ENCODE measurements around the gene SLC7A4.

The SLC7A4 gene

DNA sequence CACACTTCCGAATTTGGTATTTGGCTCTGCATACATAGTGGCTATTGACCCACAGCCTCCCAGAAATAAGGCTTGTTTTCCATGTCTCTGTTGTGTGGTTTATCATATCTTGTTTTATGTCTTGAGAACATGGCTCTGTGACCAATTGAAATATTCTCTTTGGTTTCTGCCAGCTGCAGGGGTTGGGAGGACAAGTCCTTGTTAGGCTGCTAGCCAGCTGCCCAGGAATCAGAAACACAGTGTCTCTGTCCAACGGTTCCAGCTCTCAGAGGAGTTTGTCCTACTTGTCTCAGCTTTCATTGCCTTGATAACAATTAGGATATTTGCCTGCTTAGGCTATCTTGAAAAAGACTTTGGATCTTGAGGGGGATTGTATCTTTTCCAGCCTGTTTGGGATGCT, 6.0 kb upstream of the SLC7A4 start:
- DNase-seq: no peak

DNA sequence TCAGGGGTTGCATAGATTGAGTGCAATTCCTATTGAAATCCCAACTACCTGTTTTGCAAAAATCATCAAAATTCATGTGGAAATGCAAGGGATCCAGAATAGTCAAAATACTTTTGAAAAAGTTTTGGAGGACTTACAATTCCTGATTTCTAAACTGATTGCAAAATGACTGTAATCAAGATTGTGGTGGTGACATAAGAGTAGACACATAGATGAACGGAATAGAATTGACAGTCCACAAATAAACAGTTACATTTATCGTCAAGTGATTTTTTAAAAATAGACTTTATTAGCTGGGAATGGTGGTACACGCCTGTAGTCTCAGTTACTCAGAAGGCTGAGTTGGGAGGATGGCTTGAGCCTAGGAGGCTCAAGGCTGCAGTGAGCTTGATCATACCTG, 2.6 kb upstream of the SLC7A4 start:
- DNase-seq: no peak

DNA sequence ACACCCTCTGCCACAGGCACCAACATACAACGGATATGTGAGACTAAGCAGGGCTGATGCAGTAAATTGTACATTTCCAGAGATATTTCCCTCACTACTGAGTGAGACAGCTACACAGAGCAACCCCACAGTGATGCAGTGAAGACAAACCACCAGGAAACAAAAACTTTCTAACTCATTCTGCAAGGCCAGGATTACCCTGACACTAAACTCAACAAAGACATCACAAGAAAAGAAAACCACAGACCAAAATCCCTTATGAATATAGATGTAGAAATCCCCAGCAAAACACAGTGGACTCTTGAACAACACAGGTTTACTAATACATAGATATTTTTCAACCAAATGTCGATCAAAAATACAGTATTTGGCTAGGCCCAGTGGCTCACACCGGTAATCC, 1.5 kb upstream of the SLC7A4 start:
- no peak for DNase-seq

DNA sequence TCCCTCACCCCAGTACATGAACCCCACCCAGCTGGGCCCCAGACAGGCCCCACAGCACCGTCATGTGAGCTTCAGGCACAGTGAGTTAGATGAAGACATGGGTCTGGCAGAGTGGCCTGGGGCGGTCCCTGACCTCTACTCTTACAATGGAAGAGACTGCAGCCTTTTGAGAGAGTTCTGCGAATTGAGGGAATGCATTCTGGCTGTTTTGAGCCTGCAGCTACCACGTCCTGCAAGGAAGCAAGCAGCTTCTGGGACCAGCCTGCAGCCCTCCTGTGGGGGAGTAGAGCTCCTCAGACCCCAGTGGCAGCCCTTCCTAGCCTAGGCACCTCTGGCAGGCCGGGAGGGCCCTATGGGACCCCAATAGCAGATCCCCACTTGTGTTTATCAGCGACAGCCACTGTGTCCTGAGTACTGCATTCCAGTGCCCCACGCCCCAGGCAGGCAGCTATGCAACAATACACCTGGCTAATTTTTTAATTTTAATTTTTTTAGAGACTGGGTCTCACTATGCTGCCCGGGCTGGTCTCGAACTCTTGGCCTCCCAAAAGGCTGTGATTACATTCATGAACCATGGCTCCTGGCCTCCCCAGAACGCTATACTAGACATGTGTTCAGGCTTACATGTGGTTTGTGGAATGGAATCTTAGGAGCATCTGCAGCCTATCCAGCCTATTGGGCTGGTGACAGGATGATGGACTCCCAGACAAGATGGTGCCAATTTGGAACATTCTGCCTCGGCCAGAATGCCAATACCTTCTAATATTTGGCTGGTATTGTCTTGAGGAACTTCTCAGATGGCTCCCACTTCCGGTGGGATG, 717 bp upstream of the SLC7A4 start:
- no peak for DNase-seq

DNA sequence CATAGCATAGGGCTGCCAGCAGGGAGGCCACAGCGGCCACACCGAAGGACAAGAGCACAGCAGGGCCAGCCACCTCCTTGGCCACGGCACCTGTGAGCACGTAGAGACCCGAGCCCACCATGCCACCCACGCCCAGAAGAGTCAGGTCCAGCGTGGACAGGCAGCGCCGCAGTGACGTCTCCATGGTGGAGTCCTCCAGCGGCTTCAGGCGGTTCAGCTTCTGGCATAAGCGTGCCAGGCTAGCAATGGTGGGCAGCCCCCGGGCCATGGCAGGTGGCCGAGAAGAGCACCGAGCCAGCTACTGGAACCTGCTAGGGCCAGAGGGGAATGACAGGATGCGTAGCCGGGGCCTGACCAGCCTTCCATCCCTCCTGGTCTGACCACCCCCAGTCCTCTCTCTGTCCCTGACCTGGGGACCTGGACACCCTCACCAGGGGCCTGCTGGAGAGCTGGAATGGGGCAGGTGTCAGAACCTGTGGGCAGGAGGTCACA, 770 bp downstream of the SLC7A4 start:
- no peak for DNase-seq

DNA sequence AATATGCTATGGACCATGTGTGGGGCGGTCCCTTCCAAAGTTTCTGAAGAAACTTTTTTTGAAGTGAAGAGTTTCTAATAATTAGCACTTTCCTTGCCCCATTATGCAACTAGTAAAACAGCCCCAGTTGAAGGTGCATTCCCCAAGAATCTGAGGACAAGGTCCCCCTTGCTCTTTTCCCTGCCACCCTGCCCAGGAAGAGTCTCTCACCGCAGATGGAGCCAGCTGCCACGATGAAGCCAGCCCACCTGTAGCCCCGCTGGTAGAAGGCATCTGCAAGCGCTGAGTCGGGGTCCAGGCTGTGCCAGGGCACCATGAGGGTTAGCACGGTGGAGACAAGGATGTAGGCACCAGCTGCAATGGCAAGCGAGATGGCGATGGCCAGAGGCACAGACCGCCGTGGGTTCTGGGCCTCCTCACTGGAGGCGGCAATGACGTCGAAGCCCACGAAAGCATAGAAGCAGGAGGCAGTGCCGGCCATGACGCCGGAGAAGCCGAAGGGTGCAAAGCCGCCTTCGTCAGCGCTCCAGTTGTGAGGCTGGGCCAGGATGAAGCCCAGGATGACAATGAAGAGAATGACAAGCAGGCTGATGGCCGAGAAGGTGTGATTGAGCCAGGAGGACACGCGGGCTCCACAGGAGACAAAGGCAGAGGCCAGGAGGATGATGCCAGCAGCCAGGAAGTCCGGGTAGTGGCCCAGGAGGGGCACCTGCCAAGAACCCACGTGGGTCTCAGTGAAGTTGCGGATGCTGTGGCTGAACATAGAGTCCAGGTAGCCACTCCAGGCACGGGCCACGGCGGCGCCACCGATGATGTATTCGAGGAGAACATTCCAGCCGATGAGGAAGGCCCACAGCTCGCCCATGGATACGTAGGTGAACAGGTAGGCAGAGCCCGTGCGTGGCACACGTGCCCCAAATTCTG, 1.5 kb downstream of the SLC7A4 start:
- no peak for DNase-seq

DNA sequence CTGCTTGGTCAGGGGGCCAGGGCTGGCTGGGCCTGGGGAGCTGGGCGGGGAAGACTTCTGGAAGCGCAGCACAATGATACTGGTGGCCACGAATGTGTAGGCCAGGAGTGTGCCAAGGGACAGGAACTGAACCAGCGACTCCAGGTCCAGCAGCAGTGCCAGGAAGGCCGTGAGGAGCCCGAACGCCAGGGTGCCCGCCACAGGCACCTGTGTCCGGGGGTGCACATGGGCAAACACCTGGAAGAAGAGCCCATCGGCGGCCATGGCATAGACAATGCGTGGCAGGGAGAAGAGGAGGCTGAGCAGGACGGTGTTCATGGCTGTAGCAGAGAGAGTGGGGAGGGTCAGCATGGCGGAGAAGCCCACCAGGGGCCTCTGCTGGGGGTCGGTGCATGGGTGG, 2.3 kb downstream of the SLC7A4 start:
- DNase-seq: no peak

DNA sequence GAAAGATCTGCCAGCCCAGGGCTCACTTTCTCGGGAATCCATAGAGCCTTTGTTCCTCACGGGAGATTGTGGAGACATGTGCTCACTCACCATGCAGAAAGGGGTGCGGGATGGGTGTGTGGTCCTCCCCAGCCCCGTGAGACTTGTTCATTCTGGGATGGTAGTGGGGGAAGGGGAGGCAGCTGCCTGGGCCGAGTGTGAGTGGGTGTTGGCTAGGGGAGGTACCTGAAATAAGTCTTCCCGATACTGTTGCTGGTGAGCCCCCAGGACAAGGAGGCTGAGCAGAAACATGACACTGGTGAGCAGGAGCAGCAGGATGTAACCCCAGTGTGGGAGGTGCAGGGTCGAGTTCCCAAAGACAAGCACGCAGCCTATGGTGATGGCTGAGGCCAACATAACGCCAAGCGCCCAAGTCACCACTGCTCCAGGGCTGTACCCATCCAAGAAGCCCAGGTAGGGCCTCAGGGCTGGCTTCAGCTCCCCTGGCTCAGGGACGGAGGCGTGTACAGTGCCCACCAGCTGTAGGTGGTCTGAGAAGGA, 2.8 kb downstream of the SLC7A4 start:
- no peak for DNase-seq

DNA sequence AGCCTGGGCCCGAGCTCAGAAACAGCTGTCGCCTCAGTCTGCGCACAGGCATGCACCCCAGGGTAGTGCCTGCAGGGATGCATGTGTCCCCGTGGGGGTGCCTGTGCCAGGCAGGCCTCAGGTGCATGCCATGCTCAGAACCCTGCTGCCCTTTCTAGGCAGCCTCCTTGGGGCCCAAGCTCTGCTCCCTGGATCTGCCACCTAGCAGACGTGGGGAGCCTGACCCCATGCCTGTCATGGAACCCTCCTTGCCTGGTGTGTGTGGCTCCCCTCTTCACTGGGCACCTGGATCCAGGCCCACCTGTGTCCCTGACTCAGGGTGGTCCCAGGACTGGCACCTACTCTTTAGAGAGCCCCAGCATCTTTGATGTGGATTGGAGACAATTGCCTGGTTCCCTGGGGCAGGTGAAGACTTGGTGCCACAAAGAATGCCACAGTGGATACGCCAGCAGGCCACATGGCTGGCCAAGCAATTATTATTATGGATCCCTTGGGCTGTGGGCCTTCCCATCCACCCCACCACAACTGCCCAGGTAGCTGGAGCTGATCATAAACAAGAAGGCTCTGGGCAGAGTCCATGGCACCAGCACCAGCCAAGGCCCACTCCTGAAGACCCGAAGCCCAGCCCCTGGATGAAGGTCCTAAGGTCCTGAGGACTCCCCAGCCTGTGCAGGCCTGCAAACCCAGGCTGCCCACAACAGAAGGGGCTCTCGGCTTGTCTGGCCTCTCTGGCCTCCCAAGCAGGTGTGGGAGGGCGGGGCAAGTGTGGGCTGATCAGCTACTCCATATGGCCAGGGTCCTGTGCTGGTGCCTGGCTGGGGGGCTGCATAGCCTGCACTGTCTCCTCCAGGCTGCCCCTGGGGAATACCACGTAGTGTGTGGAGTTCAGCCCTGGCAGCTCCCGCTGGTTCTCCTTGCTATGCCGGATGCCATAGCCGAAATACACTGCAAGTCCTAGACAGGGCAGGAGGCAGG, 3.8 kb downstream of the SLC7A4 start:
- no peak for DNase-seq

DNA sequence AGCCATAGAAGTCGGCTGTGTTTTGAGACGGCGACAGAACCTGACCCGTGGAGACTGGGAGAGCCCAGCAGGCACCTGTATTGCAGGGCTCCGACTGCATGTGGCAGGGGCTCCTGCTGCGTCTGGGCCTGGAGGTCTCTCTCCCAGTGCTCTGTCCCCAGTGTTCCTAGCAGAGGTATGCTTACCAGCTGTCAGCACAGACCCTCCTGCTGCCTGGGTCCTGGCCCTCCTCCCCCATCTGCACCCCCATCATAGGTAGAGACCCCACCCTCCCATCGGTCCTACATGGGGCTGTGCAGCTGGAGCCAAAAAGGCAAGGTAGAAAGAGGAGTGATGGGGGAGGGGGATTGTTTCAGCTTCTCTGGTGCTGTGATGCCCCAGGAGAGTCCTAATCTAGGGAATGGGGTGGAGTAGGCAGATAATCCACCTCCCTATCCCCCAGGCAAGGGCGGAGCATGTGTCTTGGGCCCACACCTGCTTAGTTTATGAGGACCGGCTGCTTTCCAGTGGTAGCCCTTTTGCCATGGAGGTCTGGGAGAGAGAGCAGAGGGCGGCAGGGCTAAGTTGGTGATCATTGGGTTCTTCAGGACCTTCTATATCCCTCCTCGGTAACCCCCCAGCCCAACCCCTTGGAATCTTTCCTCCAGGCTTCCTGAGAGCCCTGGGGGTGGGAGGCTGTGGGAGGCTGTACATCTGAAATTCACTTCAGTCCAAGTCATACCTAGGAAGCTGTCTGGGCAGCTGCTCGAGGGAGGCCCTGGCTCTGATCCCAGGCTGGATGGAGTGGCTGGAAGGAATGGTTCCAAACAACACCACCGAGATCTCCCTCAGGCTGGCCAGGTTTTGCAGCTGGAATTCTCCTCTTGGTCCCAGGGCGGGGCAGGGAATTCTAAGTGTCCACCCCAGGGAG, 5.3 kb downstream of the SLC7A4 start:
- no peak for DNase-seq

DNA sequence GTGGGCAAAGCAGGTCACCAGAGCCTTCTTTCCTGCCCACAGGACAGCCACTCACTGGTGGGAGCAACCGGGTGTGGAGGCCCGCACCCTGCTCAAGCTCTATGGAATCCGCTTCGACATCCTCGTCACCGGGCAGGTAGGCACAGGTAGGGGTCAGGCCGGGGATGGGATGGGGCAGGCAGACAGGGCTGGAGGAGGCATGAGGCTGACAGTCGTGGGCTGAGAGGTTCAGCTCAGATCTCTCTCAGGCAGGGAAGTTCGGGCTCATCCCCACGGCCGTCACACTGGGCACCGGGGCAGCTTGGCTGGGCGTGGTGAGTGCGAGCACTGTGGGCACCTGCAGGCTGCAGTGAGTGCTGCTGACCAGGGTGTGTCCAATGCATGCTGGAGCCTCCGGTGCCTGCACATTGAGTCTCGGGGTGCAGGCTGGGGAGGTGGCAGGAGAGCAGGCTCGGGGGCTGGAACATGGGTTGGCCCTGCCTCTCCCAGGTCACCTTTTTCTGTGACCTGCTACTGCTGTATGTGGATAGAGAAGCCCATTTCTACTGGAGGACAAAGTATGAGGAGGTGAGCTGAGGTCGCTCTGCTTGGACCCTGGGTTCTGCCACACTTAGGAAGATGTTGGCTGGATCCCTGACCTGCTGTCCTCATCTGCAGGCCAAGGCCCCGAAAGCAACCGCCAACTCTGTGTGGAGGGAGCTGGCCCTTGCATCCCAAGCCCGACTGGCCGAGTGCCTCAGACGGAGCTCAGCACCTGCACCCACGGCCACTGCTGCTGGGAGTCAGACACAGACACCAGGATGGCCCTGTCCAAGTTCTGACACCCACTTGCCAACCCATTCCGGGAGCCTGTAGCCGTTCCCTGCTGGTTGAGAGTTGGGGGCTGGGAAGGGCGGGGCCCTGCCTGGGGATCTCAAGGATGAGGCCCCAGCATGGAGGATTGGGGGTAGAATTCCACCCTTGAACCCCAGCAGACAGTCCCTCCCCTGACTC, 6.3 kb downstream of the SLC7A4 start:
- DNase-seq: no peak

DNA sequence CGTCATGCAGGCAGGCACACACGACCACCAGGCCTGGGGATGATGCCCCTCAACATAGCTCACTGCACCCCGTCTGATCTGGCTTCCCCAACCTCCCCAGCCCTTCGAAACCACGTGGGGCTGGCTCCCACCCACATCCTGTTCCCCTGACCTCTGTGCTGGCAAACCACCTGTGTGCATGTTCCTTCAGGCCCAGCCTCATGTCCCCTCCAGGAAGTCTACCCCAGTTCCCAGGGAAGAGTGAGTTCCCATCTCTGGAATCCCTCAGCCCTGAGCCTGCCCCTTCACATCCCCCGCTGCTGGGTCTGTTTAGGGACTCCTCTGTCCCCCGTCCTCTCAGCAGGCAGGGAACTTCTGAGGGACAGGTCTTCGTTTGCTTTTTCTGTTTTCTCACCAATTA, 7.1 kb downstream of the SLC7A4 start:
- DNase-seq: peak; percentile 40

DNA sequence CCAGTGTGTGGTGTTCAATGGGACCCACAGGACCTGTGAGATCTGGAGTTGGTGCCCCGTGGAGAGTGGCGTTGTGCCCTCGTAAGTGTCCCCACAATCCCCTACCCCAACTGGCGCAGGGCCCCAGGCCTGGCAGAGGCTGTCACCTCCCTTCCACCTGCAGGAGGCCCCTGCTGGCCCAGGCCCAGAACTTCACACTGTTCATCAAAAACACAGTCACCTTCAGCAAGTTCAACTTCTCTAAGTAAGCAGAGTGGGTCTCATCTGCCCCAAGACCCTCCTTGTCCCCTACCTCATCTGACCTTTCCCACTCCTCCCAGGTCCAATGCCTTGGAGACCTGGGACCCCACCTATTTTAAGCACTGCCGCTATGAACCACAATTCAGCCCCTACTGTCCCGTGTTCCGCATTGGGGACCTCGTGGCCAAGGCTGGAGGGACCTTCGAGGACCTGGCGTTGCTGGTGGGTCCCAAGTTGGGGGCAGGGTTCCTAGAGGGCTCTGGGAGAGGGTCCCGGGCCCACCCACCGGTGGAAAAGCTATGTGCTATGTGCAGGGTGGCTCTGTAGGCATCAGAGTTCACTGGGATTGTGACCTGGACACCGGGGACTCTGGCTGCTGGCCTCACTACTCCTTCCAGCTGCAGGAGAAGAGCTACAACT, 9.3 kb downstream of the SLC7A4 start:
- no peak for DNase-seq

DNA sequence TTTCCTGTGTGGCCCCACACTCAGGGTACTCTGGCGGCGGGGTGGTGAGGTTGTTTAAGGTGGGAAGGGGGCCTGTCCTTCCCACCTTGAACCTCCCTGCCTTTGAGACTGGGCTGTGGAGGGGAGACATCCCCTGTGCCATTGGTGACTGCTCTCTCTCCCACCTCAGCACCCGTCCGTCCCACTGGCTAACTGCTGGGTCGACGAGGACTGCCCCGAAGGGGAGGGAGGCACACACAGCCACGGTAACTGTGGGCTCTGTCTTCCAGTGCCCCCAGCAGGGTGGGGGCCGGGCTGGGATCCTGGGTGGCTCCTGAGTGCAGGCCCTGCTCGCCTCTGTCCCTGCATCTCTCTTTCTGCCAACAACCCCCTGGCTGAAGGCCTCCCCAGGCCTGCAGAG, 9.9 kb downstream of the SLC7A4 start:
- DNase-seq: no peak

DNA sequence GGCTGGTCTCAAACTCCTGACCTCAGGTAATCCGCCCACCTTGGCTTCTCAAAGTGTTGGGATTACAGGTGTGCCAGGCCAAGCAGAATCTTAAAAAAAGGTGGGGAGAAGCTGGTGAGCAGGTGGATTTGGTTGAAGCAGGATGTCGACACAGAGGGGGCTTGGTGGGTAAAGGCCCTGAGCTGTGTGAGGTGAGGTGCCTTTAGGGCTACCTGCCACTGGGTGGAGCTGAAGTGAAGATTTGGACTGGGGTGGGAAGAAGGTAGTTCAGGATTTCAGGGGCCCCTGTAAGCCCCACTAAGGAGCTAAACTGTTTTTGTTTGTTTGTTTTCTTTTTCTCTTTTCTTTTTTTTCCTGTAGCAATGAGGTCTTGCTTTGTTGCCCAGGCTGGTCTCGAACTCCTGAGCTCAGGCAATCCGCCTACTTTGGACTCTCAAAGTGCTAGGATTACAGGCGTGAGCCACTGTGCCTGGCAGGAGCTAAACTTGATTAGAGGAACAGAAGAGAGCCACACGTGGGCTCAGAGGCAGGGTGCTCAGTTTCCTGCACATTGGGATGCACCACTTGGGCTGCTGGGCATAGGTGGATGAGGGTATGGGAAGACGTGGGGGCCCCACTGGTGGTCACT, 11.4 kb downstream of the SLC7A4 start:
- DNase-seq: no peak

DNA sequence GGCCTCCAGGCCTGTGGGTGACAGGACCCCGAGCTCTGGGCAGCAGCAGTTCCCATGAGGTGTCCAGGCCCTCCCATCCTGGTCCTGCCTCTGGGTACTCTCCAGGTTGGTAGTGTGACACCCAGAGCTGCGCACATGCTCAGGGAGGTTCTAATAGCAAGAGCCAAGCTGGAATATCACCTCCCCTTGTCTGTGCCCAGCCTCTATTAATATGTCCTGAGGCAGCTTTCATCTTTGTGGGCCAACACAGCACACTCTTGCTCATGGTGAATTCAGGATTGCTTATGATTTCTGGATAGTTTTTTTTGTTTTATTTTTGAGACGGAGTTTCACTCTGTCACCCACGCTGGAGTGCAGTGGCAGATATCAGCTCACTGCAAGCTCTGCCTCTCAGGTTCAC, 14.0 kb downstream of the SLC7A4 start:
- DNase-seq: no peak

DNA sequence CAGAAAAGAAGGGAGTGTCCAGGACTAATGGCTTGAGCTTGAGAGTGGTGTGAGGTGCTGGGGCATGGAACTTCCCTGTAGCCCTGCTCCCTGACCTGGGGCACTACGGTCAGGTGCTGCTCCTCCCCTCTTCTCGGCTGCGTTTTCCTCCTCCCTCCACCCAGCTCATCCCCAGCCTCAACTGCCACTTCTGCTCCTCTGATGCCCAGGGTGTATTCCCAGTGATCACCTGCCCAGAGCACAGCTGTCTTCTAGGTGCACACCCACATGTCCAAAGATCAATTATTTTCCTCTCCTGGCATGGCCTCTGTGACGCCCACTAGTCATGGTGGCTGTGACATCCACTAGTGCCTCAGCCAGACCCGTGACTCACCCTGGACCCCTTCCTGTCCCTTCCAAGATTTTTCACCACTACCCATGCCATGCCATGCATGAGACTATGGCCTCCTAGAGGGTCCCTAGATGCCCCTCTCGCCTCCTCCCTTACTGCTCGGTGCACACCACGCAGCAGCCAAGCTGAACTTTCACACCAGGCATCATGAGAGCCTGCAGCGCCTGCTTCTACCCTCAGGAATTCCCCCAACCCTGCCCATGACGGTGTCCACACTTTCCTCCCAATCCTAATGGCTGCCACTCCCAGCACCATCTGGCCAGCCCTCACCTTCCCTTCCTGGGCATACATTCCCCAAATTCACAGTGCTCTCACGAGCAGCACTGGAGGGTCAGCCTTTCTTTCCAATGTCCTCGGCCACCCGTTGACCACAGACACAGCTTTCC, 15.5 kb downstream of the SLC7A4 start:
- DNase-seq: no peak

DNA sequence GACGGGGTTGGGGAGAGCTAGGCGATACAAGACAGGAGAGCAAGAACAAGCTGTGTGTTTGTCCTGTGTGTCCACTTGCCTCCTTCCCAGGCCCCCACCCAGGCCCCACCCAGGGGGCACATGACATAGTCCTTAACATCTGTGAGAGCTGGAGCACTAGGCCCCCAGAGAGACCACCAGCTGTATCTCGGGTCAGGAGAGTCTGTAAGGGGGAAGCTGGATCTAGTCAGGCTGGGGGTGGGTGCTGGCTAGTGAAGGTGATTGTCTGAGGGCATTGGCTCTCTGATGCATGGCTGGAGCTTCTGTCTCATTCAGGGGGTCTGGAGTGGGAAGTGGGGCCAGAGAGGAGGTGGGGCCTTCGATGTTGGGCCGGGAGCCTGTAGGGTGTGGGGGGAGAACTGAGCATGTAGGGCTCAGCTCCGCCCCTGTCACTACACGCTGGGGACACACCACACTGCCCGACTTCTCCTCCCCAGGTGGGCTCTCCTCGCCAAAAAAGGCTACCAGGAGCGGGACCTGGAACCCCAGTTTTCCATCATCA, 16.8 kb downstream of the SLC7A4 start:
- no peak for DNase-seq

Data from CD4-positive, alpha-beta T cell treated with Interleukin-6 for 4 hours (primary cell).